Vagina (tissue), 2 donors: ENCODE measurements around the gene LPCAT1.

Experiments used
- CTCF ChIP-seq, 3 experiments: fragments of 450-650 bp in 2 of 3; fragments of 200-600 bp in 1 of 3; sonication (generic) in 1 of 3; IDR thresholded peaks; one replicate each; pipeline ENCODE4 v1.5.1; 2017 to 2019; ENCODE audit warnings: antibody characterized with exemption in 3 of 3, mild to moderate bottlenecking in 2 of 3, moderate library complexity in 2 of 3
- POLR2AphosphoS5 ChIP-seq, 2 donors: sonication (generic); formaldehyde crosslinking; IDR thresholded peaks; one replicate each; pipeline ENCODE4 v1.9.0; 2017; ENCODE audit warnings: antibody characterized with exemption in 2 of 2, mild to moderate bottlenecking in 2 of 2, low read depth in 1 of 2; ENCODE audit not compliant: insufficient read depth in 1 of 2

- TF ChIP-seq CTCF (IDR thresholded peaks at IDR 0.05) (no peak), POLR2AphosphoS5 (IDR thresholded peaks at IDR 0.05; ENCODE audit: insufficient read depth in 1 of 2, low read depth in 1 of 2) (no peak)
Observed at GRCh38 chr5:1413211-1413610, 110.5 kb downstream of the LPCAT1 start.
